GM19238 (cell line): ENCODE data around the gene GRAMD1B.
A peak's percentile ranks its signal among the peaks of the same experiment; 100 is the strongest.

Experiments used
- DNase-seq: peaks from one replicate; pipeline ENCODE4 v3.0.0; 2011; ENCODE audit warnings: low spot score; ENCODE audit not compliant: insufficient read length

The GRAMD1B gene

DNA sequence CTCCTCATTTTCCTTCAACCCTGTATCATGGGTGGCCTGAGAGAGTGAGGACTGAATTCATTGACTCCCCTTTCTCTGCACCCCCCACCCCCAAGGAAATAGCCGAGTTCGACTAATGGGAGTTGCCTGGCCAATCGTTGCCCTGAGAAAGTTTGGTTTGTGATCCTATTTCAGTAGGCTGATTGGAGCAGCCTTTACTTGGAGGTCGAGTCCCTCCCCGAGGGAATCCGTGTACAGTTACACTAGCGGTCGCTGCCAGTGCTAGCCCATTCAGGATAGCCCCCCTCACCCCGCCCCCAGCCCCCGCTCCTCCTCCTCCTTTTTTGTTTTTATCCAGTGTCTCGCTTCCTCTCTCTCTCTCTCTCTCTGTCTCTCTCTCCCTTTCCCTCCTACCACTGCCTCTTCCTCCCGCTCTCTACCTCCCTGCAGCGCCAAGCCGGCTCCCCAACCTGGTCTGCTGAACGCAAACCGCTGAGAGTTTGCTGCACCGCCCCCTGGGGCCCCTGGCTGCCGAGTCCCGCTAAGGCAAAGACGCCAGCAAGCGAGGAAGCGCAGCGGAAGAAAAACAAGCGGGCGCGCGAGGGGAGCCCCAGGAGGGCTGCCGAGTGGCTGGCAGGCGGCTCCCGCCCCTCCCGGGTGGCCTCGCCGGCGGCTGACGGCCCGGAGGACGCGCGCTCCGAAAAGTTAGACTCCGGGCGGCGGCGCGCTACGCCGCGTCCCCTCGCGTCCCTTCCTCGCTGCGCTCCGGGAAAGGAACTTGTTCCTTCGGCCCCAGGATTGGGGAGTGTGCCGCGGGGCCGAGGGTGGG is at the start of gene GRAMD1B:
GRAMD1B (plus strand) TSS at position 357 of the 808 bp plus-strand sequence. CDS start 524 bp downstream, outside the sequence.
- peak; percentile 66 for DNase-seq

DNA sequence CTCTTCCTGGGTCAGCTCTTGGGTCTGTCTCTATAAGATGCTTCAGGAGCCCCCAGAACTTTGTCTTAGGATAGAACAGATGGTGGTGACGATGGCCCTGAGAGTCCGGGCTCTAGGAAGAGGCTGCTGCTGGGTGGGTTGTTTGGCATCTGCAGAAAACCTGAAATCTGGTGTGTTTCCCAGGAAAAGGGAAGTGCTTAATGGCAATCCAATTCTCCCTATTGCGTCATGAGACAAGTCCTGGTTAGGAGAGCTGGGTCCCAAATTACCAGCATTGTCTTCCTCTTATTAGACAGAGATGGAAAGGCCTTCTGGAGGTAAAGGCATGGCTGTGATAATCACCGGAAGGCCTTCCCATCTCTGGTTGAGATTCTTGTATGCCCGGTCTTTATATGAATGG is 48.9 kb upstream of the GRAMD1B start:
- no peak for DNase-seq

DNA sequence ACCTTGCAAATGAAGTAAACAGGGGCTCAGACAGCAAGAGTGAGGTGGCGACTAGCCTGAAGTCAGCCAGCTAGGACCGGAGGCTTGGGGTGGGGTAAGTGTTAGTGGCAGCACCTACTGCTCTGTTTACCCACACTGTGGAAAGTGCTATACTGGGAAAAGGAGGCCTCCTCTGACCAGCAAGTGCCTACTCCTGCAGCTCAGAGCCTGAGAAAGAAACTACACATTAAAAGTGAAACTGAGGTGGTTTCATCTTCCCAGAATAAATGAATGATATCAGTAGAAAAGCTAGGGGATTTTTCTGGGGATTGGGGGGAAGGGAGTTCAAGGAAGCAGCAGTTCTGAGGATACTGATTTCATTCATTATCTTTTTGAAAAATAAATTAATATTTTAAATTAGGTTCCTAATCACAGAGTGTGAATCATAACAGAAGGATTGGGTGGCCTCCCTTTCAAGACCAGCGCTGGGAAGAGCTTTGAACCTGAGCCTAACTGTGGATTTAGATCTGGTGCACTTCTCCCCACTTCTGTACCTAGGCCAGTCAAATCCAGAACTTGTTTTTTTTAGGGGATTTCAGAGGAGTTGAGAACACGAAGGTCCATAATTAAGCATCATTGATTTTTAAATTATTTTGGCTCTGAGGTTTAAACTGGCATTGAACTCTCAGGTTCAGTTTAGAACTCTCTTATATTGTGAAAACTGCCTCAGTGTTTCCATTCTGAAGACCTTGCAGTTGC is 48.1 kb upstream of the GRAMD1B start:
- peak; percentile 29 for DNase-seq

DNA sequence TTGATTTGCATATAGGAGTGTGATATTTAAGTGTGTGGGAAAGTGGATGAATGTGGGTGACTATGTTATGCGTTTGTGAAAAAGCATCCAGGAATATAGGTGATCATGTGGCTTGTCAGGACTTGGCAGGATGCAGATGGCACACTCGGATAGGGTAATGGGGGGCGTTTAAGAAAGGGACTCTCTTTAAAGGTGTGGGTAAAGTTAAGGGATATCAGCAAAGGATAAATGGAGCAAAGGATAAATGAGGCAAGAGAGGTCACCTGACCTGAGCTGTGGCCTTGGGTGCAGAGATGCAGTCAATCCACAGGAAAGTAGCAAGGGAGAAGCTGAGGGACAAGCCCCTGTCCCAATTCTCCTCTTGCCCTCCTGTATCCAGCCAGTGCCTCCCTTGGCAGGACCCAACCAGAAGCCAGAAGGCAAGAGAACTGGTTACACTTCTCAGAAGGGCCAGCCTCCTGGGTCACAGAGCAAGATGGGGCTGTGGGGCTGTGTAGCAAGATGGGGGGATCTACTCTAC is 47.5 kb upstream of the GRAMD1B start:
- no peak for DNase-seq

DNA sequence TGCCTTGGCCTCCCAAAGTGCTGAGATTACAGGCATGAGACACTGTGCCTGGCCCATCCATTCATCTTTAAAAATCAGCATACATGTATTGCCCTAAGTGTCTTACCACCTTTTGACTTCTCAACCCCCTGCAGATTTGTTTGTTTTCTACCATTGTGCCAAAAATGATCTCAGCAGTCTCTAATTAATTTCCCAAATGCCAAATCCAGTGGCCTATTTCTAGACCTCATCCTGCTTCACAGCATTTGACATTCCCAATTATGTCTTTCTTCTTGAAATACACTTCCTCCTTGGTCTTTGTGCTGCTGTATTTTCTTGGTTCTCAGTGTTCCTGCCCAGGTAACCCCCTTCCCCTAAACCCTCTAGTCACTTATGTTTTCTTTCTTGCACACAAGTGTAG is 46.0 kb upstream of the GRAMD1B start:
- DNase-seq: no peak

DNA sequence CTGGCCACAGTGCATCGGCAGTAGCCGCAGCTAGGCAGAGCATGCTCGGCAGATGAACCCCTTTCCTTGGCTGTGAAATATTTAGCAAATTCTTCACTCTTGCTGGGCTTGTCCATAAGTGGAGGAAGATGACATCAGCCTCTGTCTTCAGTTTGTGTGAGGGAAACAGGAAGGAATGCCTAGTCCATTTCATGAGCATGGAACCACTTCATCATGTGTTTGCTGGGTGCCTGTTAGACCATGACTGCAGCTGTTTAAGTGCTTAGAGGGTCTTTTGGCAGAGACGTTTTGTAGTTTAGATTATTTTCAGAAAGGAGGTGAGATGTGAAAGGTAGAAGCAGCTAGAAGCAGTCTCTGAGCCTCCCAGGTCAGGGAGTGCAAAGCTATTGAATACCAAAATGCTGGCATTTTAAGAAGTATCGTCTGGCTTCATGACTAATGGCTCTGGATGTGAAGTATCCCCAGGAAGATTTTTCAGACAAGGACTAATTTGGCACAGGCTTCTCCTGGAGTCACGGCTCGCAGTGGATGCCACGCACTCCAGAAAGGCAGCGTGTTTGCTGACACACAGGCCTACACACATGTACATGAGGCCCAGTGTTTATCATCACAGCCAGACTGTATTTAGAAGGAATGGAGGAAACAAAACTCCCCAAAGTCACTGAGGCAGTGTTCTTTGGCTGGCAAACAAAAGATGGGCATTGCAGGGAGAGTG is 43.1 kb upstream of the GRAMD1B start:
- no peak for DNase-seq

DNA sequence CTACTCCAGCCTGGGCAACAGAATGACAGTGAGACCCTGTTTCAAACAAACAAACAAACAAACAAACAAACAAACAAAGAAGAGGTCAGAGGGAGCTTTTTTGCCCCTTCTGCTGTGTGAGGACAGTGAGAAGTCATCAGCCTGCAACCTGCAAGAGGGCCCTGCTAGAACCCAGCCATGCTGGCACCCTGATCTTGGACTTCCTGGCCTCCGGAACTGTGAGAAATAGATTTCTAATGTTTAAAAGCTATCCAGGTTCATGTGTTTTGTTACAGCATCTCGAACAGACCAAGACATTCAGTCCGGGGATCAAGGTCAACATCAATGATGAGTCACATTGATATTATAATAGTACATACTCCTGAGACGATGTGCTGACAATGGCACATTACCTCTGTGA is 41.4 kb upstream of the GRAMD1B start:
- DNase-seq: no peak

DNA sequence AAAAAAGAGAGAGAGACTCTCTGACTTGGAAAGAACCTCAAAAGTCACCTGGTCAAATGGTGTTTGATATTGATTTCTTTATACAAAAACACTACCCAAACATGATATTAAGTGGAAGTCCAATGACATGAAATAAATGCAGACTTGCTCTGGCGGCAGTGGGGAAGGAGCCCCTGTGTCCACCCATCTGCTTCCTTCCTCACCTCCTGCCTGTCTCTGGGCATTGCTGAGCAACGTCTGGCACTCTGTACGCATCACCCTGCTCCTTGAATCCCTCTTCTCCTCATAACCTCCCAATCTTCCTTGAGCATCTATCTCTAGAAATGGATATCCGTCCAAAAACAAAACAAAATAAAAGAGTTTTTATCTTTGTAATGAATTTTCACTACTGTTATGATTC is 39.9 kb upstream of the GRAMD1B start:
- DNase-seq: no peak

DNA sequence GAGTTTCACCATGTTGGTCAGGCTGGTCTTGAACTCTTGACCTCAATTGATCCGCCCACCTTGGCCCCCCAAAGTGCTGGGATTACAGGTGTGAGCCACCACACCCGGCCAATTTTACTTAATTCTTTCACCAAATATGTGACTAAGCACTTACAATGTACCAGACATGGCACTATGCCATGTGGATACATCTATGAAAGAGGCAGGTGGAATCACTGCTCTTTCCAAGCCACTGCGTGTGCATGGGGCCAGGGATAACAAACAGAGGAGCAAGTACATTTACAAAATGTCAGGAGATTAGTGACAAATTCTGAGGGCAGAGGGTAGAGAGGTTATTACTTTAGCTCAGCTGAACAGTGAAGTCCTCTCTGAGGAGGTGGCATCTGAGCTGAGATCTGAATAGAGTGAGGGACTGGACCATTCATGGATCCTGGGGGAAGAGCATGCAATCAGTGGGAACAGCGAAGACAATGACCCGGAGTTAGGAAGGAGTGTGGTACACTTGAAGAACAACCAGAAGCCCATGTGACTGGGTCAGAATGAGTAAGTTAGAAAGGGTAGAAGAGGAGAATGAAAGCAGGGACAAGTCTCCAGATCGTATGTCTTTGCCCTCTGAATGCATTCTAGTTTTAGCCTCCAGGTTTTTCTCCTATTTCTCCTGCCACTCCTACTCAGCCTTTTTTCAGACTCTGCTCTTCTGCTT is 38.3 kb upstream of the GRAMD1B start:
- DNase-seq: no peak

DNA sequence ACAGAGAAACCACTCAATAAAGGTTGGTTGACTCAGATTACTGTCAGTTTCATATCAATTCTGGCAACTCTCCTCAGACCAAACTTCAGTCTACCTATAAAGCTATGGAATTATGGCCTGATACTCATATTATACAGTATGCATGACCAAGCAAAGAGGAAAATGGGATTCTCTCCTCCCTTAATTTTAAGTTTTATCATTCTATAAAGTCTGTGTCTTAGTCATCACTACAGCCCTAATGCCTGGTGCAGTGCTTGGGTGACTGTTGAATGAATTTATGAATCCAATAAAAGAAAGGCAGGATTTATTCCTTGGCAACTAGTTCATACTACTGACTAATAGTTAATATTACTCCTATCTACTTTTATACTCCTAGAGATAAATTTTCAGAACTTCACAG is 37.6 kb upstream of the GRAMD1B start:
- no peak for DNase-seq

DNA sequence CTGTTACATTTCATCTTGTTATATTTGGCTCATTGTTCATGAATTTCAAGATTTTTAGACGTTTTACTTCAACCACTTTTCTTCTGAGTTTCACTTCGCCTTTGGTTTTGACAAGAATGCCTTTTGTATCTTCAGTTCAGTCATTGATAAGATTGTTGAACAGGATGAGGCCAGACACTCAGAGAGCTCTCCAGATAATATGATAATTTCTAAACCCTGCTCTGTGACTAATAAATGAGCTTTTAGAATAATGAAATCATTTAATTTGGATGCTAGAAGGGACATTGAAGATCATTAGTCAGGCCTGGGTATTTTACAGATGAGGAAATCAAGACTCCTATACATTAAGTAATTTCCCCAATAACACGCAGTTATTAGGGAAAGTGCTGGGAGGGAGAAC is 37.2 kb upstream of the GRAMD1B start:
- no peak for DNase-seq

DNA sequence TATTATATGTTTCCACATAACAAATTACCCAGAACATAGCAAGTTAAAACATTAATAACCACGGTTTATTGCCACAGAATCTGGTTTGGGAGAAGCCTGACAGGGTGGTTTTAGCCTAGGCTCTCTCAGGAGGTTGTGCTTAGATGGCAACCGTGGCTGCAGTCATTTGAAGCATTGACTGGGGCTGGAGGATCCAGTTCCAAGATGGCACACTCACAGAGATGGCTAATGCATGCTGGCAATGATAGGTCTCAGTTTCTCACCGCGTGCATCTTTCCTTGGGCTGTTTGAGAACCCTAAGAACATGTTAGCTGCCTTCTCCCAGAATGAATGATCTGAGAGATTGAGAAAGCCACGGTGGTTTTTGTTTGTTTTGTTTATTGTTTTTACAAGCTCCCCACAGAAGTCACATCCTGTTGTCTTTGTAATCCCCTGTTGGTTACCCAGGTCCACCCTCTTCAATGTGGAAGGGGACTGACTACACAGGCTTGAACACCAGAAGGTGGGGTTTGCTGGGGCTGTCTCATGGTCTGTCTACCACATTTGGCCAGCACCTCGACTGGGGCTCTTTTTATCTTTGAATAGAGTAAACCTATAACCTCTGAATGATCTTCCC is 36.6 kb upstream of the GRAMD1B start:
- DNase-seq: no peak

DNA sequence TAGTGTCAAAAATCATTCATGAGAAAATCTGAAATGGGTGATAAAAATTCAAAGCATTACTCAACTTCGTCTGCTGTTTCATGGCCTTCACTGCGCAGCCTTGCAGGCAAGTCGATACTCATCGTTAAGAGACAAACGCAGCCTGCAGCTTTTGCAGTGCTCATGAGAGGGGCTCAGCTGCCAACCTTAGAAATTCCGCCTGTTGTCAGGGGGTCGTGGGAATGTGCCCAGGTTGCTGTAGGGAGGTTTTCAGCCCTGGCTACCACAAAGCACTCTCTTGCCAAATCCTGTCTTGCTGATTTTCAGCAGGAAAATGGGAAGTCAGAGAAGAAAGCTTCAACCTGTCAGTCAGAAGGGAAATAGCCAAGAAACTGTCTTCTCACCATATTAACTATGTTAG is 25.4 kb upstream of the GRAMD1B start:
- no peak for DNase-seq

DNA sequence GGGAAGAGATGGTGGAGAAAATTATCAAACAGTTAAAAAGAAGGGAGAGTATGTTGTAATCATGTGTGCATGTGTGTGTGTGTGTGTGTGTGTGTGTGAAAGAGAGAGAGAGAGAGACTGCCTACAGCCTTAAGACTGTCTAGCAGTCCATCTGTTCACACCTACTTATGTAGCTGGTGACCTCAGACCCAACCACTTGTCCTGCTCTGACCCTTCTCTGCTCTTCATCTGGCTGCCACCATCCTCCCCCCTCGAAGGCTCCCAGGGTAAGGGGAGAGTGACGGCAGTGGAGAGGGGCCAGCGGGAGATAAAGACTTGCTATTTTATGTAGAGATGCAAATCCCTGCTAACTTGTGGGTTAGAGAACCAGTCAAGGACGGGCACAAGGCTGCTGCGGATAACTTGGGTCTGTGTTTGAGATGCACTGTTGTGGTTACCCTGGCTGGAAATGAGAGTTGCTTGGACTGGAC is 24.9 kb upstream of the GRAMD1B start:
- no peak for DNase-seq

DNA sequence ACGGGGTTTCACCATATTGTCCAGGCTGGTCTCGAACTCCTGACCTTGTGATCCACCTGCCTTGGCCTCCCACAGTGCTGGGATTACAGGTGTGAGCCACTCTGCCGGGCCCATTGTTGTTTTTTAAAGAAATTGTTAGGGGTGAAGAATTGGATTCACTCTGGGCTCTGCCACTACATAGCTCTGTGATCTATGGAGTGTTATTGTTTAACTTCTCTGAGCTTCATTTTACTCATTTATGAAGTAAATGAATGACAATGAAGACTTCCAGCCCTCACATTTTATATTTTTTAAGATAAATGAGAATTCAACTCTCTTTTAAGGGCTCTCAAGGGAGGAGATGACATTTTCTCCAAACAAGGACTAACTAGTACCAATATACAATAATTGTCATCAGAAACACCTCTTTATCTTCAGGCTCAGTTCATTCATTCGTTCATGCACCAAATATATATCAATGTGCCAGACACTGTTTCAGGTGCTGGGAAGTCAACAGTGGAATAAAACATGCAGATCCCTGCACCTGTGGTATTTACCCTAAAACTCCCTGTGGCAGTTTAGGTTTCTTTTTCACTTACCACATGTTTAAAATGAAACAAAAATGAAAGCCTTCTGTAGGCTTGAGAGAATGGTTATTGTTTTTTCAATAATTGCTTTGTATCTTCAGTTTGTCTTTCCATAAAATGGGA is 23.5 kb upstream of the GRAMD1B start:
- DNase-seq: no peak

DNA sequence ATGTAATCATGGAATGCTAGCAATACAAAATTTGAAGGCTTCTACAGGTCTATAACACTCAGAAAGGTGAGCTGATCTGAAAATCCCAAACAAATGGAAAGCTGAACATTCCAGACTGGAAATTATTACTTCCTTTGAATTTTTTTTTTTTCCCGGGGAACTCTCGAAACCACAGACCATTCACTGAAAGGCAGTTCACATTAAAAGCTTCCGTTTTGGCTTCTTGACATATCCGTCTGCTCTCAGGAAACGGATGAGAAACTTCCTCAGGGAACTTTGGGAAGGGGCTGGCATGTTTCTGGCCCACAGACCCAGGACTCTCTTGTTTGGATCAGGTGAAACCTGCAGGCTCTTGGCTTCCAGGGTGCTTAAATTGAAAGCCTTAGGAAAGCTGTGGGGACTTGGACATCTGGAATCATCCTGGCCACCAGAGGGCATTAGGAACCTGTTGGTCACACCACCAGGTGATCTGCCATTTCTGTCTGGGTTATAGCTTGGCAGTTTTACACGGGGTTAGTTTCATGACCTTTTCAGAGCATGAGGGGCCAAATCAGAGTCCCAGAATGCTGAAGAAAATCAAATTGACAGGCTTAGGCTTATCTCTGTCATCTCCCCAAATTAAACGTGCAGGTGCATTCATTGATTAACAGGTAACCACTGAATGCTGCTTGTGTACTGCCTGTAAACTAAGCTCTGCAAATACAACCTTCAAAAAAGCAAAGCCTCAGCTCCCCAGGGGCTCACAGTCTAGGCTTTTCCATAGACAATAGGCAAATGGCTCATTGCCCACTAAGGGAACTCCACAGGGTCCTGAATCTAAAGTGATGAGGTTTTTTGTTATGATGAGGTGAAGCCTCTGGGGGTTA is 22.7 kb upstream of the GRAMD1B start:
- DNase-seq: no peak

DNA sequence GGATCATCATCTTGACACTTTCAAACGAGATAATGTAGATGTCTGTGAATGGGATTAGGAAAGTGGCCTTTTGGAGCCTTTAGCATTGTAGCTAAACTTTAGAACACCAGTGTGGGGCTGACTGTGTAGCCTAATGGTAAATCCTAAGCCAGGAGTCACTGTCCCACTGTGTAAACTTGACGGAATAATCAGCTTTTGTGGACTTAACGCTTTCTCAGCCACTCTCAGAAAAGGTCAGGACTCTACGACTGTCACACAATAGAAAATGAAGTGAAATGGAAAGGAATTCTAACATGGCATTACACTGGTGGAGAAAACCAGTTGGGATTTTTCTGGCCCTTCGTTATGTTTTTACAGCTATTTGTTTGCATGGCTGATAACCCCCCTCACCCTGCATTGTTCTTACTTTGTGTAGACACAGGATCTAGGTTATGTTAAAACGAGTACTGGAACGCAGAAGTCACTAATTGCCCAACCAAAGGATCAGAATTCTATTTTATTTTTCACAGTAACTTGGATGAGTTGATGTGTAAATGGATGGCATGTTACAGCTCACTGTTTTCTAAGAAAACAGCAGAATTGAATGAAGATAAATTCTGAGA is 22.0 kb upstream of the GRAMD1B start:
- DNase-seq: no peak

DNA sequence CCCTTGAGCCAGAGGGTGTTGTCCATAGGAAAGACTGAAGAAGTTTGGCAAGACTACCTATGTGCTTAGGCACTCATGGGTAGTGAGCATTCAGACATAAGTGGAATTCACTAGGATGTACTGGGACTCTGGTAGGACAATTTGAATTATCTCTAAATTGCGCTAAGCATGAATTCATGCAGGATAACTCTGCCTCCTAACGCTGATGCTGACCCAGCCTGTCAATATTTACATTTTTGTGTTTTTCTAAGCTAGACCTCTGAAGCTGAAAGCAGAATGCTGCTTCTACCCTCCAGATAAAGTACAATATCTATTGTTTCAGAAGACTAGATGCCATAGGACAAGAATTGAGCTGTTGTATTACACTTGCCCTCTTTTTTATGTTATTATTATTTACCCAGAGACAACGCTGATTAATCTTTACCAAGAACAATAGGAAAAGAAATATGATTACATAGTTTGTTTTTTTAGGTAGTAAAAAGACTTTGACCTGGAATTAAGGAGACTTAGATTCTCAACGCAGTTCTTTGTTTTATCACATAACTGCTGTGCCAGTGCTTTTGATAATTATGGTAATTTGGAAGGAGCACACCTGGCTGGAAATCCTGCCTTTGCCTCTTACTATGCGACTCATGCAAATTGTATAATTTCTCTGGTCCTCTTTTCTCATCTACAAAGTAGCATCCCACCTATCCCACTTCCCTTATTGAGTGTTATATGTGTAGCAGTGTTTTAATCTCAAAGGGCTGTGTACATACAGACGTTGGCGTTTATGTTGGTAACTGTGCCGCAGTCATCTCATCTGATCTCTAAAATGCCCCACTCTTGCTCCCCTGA is 21.2 kb upstream of the GRAMD1B start:
- DNase-seq: no peak
